Muscle of leg (tissue), 11 donors: Measurements from ENCODE around the gene CLIP2. TPM values are rescaled to one million over a fixed set of nuclear protein-coding genes. Genes with fewer than 3 reads are reported as not detected.

ENCODE experiments used
- DNase-seq: peaks from one replicate; pipeline ENCODE4 v3.0.0; 2013
- H3K27ac ChIP-seq: one replicate; pipeline ENCODE4 v1.5.1; 2013; ENCODE audit warnings: mild to moderate bottlenecking, low read length, control low read depth
- H3K27me3 ChIP-seq: one replicate; pipeline ENCODE4 v1.6.1; 2013; ENCODE audit warnings: low read length; ENCODE audit not compliant: control insufficient read depth, insufficient read depth
- H3K36me3 ChIP-seq: one replicate; pipeline ENCODE4 v1.6.1; 2013; ENCODE audit warnings: low read length; ENCODE audit not compliant: control insufficient read depth, insufficient read depth
- H3K4me1 ChIP-seq: one replicate; pipeline ENCODE4 v1.6.1; 2013; ENCODE audit warnings: low read length; ENCODE audit not compliant: control insufficient read depth, insufficient read depth
- H3K4me3 ChIP-seq: one replicate; pipeline ENCODE4 v1.5.1; 2013; ENCODE audit warnings: low read length, control low read depth
- H3K9me3 ChIP-seq: replicated peaks from 2 replicates; pipeline ENCODE4 v1.6.1; 2013; ENCODE audit warnings: low read depth, low read length; ENCODE audit not compliant: control insufficient read depth
- WGBS: methylation state at CpG from one replicate; pipeline ENCODE4 v1.1.5; 2013; ENCODE audit warnings: missing lambda C conversion rate; ENCODE audit not compliant: insufficient coverage; 5-methylcytosine and 5-hydroxymethylcytosine counted together
- polyA plus RNA-seq, 8 donors: library from polyadenylated mRNA; unstranded; fragments of 120-200 nt; gene quantifications; one replicate each; pipeline versions ENCODE4 v1.2.1 to v1.2.3, GENCODE V29; 2013; ENCODE audit warnings: inconsistent platforms in 1 of 8, low replicate concordance in 1 of 8; ENCODE audit not compliant: insufficient read length in 8 of 8, insufficient read depth in 1 of 8
- total RNA-seq: library from RNA; stranded (reverse); fragments of 120-200 nt; gene quantifications from one replicate; pipeline ENCODE4 v1.2.4, GENCODE V29; 2013

CLIP2 gene
- total and polyA plus RNA-seq, 9 donors, result 11.0 to 30.3 (median 21.1) TPM

DNA sequence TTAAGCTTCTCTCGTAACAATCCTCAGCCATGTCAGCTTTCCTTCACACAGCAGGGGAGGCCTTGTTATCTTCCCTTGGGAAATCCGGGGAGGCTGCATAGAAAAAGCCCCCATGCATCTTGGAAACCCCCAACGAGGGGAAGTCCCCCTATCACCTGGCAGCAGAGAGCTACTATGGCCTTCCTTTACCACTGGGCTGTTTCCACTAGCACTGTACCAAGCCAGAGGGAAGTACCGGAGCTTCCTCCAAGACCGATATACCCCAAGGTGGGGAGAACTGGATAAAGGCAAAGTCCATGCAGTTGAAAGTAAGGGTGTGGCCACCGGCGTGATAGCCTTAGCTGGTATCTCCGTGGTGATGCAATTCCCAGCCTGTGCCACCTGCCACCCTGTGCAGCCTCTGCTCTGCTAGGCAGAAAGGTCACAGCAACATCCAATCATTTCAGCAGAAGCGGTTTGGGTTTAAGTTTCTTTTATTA, 4.4 kb upstream of the CLIP2 start:
- no peaks in the 10 kb centered on the region for H3K9me3 ChIP-seq
- H3K27me3 ChIP-seq, result no peaks in the 10 kb centered on the region
- H3K4me3 ChIP-seq, result no peak overlapping the region
- DNase-seq, result no peak
- 69% methylated on average over 4 of the region's 9 CpGs for WGBS
- H3K36me3 ChIP-seq, result no peaks in the 10 kb centered on the region
- peaks cover 19% of the 10 kb centered on the region for H3K4me1 ChIP-seq
- H3K27ac ChIP-seq, result no peak overlapping the region

DNA sequence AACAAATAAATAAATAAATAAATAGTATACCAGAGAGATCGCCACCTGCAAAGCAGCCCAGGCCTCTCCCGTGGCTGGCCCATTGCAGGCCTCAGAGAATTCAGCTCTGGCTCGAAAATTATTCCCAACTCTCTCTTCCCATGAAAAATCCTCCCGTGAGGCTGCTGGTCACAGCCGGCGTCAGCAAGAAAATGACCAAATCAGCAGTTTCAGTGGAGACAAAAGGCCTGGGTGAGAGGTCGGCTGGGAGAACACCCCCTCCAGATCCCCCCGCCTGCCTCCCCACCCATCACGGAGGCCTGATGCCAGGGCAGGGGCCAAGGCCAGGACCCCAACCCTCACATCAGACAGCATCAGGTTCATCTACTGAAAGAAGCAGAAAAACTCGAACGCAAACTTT, 3.1 kb upstream of the CLIP2 start:
- H3K27me3 ChIP-seq, result no peaks in the 10 kb centered on the region
- WGBS, result 53% methylated on average over 6 of the region's 11 CpGs
- no peak overlapping the region for H3K27ac ChIP-seq
- DNase-seq, result no peak
- no peaks in the 10 kb centered on the region for H3K9me3 ChIP-seq
- H3K4me1 ChIP-seq, result peaks cover 28% of the 10 kb centered on the region
- no peaks in the 10 kb centered on the region for H3K36me3 ChIP-seq
- no peak overlapping the region for H3K4me3 ChIP-seq

DNA sequence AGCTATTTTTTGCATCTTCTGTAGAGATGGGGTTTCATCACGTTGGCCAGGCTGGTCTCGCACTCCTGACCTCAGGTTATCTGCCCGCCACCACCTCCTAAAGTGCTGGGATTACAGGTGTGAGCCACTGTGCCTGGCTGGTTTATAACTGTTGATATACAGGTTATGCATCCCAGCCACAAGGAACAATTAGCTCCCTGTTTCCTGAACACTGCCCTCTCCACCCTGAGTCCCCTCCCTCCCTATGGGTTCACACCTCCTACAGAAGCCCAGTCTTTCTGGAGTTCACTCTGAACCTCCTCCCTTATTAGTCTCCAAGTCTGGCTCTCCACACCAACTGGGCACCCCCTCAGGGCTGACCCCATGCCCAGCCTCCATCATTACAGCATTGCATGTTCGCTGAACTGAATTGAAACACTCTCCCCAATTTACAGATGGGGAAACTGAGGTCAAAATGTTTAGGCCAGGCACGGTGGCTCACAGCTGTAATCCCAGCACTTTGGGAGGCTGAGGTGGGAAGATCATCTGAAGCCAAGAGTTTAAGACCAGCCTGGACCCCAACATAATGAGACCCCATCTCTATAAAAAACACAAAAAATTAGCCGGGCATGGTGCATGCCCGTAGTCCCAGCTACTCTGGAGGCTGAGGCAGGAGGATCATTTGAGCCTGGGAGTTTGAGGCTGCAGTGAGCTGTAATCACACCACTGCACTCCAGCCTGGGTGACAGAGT, 1.7 kb upstream of the CLIP2 start:
- H3K27ac ChIP-seq, result no peak overlapping the region
- DNase-seq, result no peak
- 57% methylated on average over 2 of the region's 7 CpGs for WGBS
- H3K4me3 ChIP-seq, result no peak overlapping the region
- no peaks in the 10 kb centered on the region for H3K36me3 ChIP-seq
- no peaks in the 10 kb centered on the region for H3K9me3 ChIP-seq
- no peaks in the 10 kb centered on the region for H3K27me3 ChIP-seq
- peaks cover 31% of the 10 kb centered on the region for H3K4me1 ChIP-seq

DNA sequence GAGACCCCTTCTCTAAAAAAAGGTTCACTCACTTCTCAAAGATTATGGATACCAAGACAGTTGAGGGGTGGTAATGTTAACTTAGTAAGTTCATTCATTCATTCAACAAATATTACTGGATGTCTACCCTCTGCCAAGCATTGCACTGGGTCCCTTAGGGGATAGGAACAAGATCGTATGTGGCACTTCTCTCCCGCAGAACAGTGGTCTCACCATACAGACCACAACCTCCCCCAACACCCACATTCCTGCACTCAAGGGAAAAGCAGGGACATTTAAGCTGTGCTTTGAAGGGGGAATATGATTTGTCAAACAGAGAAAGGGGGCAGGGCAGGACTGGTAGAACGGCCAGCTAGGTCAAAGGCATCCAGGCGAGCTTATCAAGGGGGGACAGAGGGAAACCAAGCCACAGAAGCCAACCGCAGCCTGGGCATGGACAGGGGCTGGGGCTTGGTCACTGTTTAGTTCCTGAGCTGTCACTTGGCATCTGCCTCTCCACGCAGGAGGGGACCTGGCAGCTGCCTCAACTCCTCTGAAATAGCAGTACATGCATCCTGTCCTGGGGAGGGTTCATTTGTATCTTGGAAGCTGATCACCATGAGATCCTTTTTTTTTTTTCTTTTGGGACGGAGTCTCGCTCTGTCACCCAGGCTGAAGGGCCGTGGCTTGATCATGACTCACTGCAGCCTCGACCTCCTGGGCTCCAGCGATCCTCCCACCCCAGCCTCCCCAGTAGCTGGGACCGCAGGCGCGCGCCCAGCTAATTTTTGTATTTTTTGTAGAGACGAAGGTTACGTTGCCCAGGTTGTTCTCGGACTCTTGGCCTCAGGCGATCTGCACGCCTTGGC, 949 bp upstream of the CLIP2 start:
- H3K4me1 ChIP-seq, result peaks cover 36% of the 10 kb centered on the region
- 33% methylated on average over 7 of the region's 20 CpGs for WGBS
- no peak overlapping the region for H3K4me3 ChIP-seq

DNA sequence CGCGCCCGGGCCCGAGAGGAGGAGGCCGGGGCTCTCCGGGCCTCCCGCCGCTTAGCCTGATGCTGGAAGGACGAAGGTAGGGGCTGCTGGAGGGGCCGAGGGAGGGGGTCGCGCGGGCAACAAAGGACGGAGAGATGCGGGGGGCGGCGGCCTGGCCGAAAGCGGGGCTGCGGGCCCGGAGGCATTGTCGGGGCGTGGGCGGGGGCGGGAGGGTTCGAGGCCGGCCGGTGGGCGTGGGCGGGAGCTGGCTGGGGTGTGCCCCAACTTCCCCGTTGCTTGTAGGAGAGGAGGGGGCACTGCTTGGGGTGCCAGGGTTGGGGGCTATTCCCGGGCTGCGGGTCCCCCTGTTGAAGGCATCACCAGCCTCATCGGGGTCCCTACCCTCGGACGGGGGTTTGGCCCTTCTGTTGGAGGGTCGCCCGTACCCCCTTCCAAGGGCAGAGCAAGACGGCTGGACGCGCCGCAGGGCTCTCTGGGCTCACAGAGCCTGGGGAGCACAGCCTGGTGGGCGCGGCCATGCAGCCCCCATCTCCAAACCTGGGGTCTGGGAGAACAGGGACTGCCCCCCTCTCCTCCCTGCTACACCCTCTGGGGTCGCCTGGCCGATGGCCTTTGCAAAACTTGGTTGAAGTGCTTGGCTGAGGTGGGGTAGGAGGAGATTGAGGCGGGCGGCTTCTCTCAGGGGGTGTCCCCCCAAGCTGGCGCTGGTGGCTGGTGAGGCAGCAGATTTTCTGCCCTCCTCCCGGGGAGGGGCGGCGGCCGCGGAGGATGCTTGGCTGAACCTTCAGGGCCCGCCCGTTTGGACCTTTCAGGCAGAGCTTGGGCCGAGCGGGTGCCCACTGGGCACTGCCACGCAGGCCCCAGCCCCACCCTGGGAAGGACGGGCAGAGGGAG, 699 bp downstream of the CLIP2 start:
- 2% methylated on average over 43 of the region's 60 CpGs for WGBS
- no peak overlapping the region for H3K27ac ChIP-seq
- peaks cover 42% of the 10 kb centered on the region for H3K4me1 ChIP-seq
- H3K36me3 ChIP-seq, result no peaks in the 10 kb centered on the region
- no peaks in the 10 kb centered on the region for H3K27me3 ChIP-seq
- DNase-seq, result peak; percentile 47
- H3K9me3 ChIP-seq, result no peaks in the 10 kb centered on the region
- peak overlapping the region; percentile 65 for H3K4me3 ChIP-seq

More for the DNA sequence above, 949 bp upstream of the CLIP2 start:
- no peak overlapping the region for H3K27ac ChIP-seq
- no peaks in the 10 kb centered on the region for H3K27me3 ChIP-seq
- H3K36me3 ChIP-seq, result no peaks in the 10 kb centered on the region
- no peak for DNase-seq
- H3K9me3 ChIP-seq, result no peaks in the 10 kb centered on the region

DNA sequence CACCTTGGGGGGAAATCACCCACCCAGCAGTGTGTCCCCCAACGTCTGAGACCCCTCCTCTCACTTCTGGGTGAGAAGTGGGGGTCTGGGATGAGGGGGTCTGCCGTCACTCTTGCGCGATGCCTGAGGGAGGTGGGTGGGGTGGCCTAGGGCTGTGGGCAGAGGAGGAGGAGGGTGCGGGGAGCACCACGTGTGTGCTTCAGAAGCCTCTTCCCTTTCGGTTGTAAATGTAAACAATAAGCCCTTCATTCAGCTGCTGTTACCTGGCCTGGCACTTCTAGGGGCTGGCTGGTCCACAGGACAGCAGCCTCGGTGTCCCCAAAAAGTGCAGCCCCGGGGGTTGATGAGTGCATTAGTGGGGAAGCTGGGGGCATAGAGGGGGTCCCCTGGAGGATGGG, 1.3 kb downstream of the CLIP2 start:
- Histone ChIP-seq H3K27ac (no peak overlapping the region), H3K4me1 (peaks cover 41% of the 10 kb centered on the region), H3K4me3 (peak overlapping the region; percentile 65), H3K27me3 (no peaks in the 10 kb centered on the region), H3K9me3 (no peaks in the 10 kb centered on the region), H3K36me3 (no peaks in the 10 kb centered on the region)
- 28% methylated on average over 2 of the region's 9 CpGs for WGBS
- no peak for DNase-seq

DNA sequence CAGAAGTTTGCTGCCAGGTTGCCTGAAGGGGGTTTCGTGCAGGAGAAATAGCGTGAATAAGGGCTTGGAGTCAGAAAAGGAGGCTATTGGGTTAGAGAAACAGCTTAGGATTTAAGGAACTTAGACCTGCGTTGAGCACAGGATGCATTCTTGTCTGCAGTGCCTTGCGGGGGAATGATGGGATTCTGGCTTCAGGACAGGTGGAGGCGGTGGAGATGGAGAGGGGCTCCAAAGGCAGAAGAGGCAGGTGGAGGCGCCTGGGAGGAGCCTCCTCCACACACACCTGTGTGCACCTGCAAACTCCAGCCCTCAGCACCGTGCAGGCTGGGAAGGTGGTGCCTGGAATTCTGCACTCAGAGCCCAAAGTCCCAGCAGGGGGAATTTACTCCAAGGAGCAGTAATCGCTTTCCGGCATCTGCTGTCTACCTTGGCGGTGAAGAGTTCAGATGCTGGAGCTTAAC, 1.8 kb downstream of the CLIP2 start:
- Histone ChIP-seq H3K9me3 (no peaks in the 10 kb centered on the region), H3K27me3 (no peaks in the 10 kb centered on the region), H3K36me3 (no peaks in the 10 kb centered on the region), H3K4me3 (peak overlapping the region; percentile 65), H3K27ac (no peak overlapping the region), H3K4me1 (peaks cover 41% of the 10 kb centered on the region)
- DNase-seq, result no peak
- WGBS, result 25% methylated on average over 3 of the region's 10 CpGs

DNA sequence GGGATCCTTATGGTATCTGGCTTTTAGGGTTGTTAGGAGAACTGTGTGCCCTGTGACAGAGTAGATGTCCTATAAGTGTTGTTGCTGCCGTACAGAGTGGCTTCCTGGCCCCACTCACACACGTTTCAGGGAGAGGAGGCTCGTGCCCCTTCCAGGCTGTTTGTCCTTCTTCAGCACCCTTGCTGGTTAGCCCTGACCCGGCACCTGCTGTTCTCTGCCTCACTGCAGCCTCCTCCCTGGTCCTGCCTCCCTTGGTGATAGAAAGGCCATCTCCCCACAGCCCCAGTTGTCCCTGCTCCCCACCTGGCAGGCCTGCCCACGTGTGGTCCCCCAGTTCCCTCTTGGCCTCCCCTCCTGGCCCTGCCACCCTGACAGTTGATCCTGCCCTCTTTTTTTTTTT, 2.3 kb downstream of the CLIP2 start:
- Histone ChIP-seq H3K9me3 (no peaks in the 10 kb centered on the region), H3K36me3 (no peaks in the 10 kb centered on the region), H3K27me3 (no peaks in the 10 kb centered on the region), H3K4me1 (peaks cover 41% of the 10 kb centered on the region), H3K4me3 (no peak overlapping the region), H3K27ac (no peak overlapping the region)
- 88% methylated on average over 1 of the region's 5 CpGs for WGBS
- DNase-seq, result no peak

DNA sequence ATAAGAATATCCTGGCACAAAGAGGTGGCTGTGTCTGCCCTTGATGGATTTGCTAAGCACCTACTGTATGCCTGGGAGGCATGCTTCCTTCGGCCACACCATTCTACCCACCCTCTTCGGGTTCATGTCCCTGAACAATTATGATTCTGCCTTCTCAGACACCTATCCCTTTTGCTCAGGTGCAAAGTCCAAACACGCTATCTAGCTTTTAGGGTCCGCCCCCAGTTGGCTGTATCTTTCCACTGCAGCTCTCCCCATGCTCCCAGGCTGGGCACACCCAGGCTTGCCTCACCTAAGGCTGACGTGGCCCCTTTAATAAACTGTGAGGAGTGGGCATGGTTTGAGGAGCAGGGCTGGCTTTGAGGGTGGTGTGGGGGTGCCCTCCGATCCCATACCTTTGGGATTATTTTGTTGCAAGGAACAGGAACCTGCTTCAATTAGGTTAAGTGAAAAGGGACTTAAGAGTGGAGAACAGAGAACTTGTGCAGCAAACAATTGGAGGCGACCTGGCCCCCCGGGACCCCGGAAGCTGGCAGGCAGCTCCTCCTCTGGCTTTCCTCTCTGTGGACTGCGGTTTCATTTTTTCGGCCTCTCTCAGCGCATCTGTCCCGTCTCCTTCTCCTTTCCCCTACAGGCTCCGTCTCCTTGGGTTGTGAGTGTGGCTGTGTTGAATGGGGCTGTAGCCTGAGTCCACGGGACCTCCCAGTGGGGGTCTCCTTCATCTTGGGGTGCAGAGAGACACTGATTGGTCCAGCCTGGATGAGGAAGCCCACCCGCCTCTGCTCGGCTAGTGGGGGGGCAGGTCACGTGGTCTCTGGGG, 3.8 kb downstream of the CLIP2 start:
- H3K27me3 ChIP-seq, result no peaks in the 10 kb centered on the region

More for the DNA sequence above, 3.8 kb downstream of the CLIP2 start:
- Histone ChIP-seq H3K4me3 (no peak overlapping the region), H3K9me3 (peaks cover 3% of the 10 kb centered on the region), H3K36me3 (no peaks in the 10 kb centered on the region), H3K4me1 (peaks cover 40% of the 10 kb centered on the region), H3K27ac (no peak overlapping the region)
- 65% methylated on average over 7 of the region's 18 CpGs for WGBS
- no peak for DNase-seq
